Esophagus muscularis mucosa (tissue), 3 donors: Measurements from ENCODE around the gene CUL7.

ENCODE experiments used
- CTCF ChIP-seq, 3 experiments: fragments of 200-600 bp in 2 of 3; fragments of 450-650 bp in 1 of 3; sonication (generic) in 2 of 3; IDR thresholded peaks; one replicate each; pipeline ENCODE4 v1.5.1; 2017 to 2019; ENCODE audit warnings: antibody characterized with exemption in 3 of 3, mild to moderate bottlenecking in 2 of 3, moderate library complexity in 1 of 3
- POLR2A ChIP-seq: fragments of 450-650 bp; IDR thresholded peaks from one replicate; pipeline ENCODE4 v1.6.1; 2017; ENCODE audit warnings: antibody characterized with exemption, moderate library complexity, mild to moderate bottlenecking, low read depth
- POLR2AphosphoS5 ChIP-seq, 2 donors: sonication (generic); formaldehyde crosslinking; IDR thresholded peaks; one replicate each; pipeline ENCODE4 v1.6.1; 2017; ENCODE audit warnings: antibody characterized with exemption in 2 of 2

DNA sequence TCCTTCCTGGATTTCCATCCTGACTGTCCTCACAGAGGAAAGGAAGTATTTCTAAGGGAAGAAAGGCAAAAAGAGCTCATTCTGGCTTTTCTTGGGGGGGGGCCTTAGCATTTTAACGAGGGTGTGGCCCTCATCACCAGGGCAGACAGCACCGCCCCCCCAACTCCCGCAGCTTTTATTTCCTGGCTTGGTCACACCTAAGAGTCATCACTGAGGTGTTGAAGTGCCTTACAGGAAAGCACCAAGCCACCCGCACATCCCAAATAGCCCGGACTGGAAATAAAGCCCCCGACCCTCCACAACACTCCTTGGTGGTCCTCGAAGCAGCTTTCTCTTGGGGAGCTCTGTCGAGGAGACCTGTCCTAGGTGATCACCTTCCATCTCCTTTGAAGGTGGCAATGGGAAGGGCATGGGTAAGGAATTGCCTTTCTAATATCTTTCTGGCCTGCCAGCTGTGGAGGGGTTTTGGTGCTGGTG, 23.7 kb upstream of the CUL7 start:
- TF ChIP-seq CTCF (IDR thresholded peaks at IDR 0.05) (no peak), POLR2AphosphoS5 (IDR thresholded peaks at IDR 0.05) (no peak), POLR2A (no peak)
